ENCODE data around the gene REXO1. TPM values are rescaled to one million over a fixed set of nuclear protein-coding genes. Genes with fewer than 3 reads are reported as not detected.

Gene REXO1
- total and polyA plus RNA-seq, 2 of the 13 experiments (the other 11 are each of a cell fraction or from before 2014, with no cell fraction given), result 5.0 to 11.2 TPM

DNA sequence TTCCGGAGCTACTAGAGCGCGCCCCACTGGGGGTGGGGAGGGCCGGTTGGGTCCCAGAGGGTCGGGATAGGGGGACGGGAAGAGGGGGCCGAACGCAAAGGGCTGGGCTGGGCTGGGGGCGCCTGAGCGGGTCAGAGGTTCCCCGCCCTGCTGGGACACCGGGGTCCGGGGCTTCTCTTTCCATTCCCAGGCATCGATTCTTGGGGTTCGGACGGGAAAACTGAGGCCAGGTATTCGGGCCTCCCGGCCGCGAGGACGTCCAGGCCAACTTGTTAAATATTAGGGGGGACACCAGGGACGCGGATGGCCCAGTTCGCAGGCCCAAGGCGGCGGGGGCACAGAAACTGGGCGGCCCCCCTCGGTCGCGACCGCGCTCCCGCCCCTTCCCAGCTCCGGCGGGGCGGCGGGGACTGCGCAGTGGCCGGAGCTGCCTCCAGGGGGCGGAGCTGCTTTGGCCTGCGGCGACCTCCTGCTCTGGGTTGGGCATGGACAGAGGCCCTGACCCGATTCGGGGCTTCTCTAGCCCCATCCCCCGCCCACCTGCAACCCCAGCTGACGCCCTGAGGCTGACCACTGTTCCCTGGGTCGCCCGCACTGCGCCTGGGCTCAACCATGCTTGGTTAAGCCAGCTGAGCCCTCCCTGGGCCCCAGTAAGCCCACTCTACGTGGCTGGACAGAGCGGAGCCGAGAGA lies 16.3 kb upstream of the REXO1 start (continued):
- TF ChIP-seq, protein P1, sequence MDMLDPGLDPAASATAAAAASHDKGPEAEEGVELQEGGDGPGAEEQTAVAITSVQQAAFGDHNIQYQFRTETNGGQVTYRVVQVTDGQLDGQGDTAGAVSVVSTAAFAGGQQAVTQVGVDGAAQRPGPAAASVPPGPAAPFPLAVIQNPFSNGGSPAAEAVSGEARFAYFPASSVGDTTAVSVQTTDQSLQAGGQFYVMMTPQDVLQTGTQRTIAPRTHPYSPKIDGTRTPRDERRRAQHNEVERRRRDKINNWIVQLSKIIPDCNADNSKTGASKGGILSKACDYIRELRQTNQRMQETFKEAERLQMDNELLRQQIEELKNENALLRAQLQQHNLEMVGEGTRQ (IDR thresholded peaks at IDR 0.05; ENCODE audit: low read depth, low read length), result no peak
- TF ChIP-seq, protein P1 (CRISPR knock-in tag; IDR thresholded peaks at IDR 0.05; ENCODE audit: borderline replicate concordance), result no peak
- TF ChIP-seq SOX13 (IDR thresholded peaks at IDR 0.05), result no peak
- TF ChIP-seq SOX13 (CRISPR knock-in tag; conservative IDR thresholded peaks at IDR 0.05 in 1 of 2, IDR thresholded peaks at IDR 0.05 in 1 of 2), result 0 out of 4 replicates have a peak, but pooled peaks of 1 of the 2 experiments have one; percentile 41
- no peak for TF ChIP-seq ZSCAN22 (CRISPR knock-in tag; IDR thresholded peaks at IDR 0.05)
- TF ChIP-seq PITX1 (CRISPR knock-in tag; IDR thresholded peaks at IDR 0.05), result peak; percentile 4; the same call in 1 of the 2 replicates
- TF ChIP-seq GLI4 (CRISPR knock-in tag; IDR thresholded peaks at IDR 0.05; ENCODE audit: borderline replicate concordance), result no peak
- no peak for TF ChIP-seq ARNT (IDR thresholded peaks at IDR 0.05)
- TF ChIP-seq ZNF841 (CRISPR knock-in tag; IDR thresholded peaks at IDR 0.05; ENCODE audit: borderline replicate concordance), result no peak
- TF ChIP-seq ZNF546 (CRISPR knock-in tag; conservative IDR thresholded peaks at IDR 0.05), result 0 out of 2 replicates have a peak, but pooled peaks have one; percentile 9
- no peak for TF ChIP-seq KLF12 (CRISPR knock-in tag; IDR thresholded peaks at IDR 0.05; ENCODE audit: borderline replicate concordance)
- TF ChIP-seq ZNF879 (CRISPR knock-in tag; IDR thresholded peaks at IDR 0.05), result no peak
- peak; percentile 93 for TF ChIP-seq ZNF343 (CRISPR knock-in tag; IDR thresholded peaks at IDR 0.05)
- TF ChIP-seq ETV6 (CRISPR knock-in tag; conservative IDR thresholded peaks at IDR 0.05), result peak; percentile 65; the same call in 1 of the 2 replicates
- peak; percentile 31; the same call in 1 of the 2 replicates for TF ChIP-seq ZNF547 (CRISPR knock-in tag; IDR thresholded peaks at IDR 0.05)
- peak in 1 of 2 experiments; percentile 19; a peak in 1 of 4 replicates for TF ChIP-seq KLF16 (CRISPR knock-in tag; IDR thresholded peaks at IDR 0.05)
- TF ChIP-seq, protein P2, sequence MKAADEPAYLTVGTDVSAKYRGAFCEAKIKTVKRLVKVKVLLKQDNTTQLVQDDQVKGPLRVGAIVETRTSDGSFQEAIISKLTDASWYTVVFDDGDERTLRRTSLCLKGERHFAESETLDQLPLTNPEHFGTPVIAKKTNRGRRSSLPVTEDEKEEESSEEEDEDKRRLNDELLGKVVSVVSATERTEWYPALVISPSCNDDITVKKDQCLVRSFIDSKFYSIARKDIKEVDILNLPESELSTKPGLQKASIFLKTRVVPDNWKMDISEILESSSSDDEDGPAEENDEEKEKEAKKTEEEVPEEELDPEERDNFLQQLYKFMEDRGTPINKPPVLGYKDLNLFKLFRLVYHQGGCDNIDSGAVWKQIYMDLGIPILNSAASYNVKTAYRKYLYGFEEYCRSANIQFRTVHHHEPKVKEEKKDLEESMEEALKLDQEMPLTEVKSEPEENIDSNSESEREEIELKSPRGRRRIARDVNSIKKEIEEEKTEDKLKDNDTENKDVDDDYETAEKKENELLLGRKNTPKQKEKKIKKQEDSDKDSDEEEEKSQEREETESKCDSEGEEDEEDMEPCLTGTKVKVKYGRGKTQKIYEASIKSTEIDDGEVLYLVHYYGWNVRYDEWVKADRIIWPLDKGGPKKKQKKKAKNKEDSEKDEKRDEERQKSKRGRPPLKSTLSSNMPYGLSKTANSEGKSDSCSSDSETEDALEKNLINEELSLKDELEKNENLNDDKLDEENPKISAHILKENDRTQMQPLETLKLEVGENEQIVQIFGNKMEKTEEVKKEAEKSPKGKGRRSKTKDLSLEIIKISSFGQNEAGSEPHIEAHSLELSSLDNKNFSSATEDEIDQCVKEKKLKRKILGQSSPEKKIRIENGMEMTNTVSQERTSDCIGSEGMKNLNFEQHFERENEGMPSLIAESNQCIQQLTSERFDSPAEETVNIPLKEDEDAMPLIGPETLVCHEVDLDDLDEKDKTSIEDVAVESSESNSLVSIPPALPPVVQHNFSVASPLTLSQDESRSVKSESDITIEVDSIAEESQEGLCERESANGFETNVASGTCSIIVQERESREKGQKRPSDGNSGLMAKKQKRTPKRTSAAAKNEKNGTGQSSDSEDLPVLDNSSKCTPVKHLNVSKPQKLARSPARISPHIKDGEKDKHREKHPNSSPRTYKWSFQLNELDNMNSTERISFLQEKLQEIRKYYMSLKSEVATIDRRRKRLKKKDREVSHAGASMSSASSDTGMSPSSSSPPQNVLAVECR (CRISPR knock-in tag; IDR thresholded peaks at IDR 0.05; ENCODE audit: borderline replicate concordance), result peak; percentile 55; the same call in 1 of the 2 replicates
- TF ChIP-seq, protein P3, sequence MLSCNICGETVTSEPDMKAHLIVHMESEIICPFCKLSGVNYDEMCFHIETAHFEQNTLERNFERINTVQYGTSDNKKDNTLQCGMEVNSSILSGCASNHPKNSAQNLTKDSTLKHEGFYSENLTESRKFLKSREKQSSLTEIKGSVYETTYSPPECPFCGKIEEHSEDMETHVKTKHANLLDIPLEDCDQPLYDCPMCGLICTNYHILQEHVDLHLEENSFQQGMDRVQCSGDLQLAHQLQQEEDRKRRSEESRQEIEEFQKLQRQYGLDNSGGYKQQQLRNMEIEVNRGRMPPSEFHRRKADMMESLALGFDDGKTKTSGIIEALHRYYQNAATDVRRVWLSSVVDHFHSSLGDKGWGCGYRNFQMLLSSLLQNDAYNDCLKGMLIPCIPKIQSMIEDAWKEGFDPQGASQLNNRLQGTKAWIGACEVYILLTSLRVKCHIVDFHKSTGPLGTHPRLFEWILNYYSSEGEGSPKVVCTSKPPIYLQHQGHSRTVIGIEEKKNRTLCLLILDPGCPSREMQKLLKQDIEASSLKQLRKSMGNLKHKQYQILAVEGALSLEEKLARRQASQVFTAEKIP (CRISPR knock-in tag; IDR thresholded peaks at IDR 0.05; ENCODE audit: borderline replicate concordance), result no peak
- TF ChIP-seq ZNF773 (CRISPR knock-in tag; IDR thresholded peaks at IDR 0.05; ENCODE audit: borderline replicate concordance), result no peak
- TF ChIP-seq, protein P4, sequence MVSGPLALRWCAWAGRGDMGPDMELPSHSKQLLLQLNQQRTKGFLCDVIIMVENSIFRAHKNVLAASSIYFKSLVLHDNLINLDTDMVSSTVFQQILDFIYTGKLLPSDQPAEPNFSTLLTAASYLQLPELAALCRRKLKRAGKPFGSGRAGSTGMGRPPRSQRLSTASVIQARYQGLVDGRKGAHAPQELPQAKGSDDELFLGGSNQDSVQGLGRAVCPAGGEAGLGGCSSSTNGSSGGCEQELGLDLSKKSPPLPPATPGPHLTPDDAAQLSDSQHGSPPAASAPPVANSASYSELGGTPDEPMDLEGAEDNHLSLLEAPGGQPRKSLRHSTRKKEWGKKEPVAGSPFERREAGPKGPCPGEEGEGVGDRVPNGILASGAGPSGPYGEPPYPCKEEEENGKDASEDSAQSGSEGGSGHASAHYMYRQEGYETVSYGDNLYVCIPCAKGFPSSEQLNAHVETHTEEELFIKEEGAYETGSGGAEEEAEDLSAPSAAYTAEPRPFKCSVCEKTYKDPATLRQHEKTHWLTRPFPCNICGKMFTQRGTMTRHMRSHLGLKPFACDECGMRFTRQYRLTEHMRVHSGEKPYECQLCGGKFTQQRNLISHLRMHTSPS (CRISPR knock-in tag; IDR thresholded peaks at IDR 0.05; ENCODE audit: low read depth), result no peak; the same call in 1 of the 2 replicates

All from HepG2 (cell line).